Astrocyte of the cerebellum (primary cell): Measurements from ENCODE around the gene PTRHD1.
"Not testable (repeated sequence)": the region's sequence is repeated elsewhere in the genome, so short reads cannot be mapped to it uniquely, and the experiment has no call there.

ENCODE experiments used
- DNase-seq: peaks from one replicate; pipeline ENCODE4 v3.0.0-alpha.2; 2011; ENCODE audit warnings: low read depth
- H3K4me3 ChIP-seq: 2 replicates; pipeline ENCODE4 v1.5.1; 2011; ENCODE audit warnings: mild to moderate bottlenecking, low read depth, low read length, moderate library complexity
- CTCF ChIP-seq: IDR thresholded peaks from 2 replicates; pipeline ENCODE4 v1.5.1; 2012; ENCODE audit warnings: low read length, low read depth, moderate library complexity, mild to moderate bottlenecking; ENCODE audit errors: missing control alignments
- in situ Hi-C: cut with HindIII; loops from 2 replicates; pipeline ENCODE4 v1.10.0; 2017; ENCODE audit warnings: low sequenced_read_pairs

Gene PTRHD1

GRCh38 chr2:24838541-24838940 lies 45.4 kb upstream of the PTRHD1 start:
- no peak for DNase-seq
- no peak overlapping the region for H3K4me3 ChIP-seq
- no peak for TF ChIP-seq CTCF
- in situ Hi-C loops: no loop called here

DNA sequence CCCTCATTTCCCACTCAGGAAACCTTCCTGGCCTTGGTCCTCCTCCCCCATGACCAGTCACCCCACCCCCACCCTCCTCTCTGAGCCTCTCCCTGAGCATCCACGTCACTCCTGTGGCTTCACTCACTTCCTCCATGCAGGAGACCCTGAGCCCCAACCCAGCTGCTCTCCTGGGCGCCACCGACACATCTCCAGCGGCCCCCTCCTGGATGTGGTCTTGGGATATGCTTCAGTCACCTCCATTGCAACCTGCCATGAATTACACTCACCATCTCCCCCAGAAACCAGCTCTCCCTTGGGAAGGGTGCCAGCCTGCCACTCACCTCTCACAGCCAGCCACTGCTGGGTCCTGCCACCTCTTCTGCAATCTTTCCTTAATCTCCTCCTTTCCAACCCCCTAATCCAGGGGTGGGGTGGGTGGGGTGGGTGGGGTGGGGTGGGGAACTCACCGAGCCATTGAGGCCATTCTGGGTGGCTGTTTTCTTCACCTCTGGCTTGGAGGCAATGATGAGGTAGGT lies 44.9 kb upstream of the PTRHD1 start:
- in situ Hi-C loops: no loop called here
- TF ChIP-seq CTCF: no peak

GRCh38 chr2:24836706-24837105 lies 43.5 kb upstream of the PTRHD1 start:
- TF ChIP-seq CTCF: no peak
- in situ Hi-C loops: no loop called here
- no peak for DNase-seq
- H3K4me3 ChIP-seq: no peak overlapping the region

More for the DNA sequence above, 44.9 kb upstream of the PTRHD1 start:
- no peak for DNase-seq
- no peak overlapping the region for H3K4me3 ChIP-seq

DNA sequence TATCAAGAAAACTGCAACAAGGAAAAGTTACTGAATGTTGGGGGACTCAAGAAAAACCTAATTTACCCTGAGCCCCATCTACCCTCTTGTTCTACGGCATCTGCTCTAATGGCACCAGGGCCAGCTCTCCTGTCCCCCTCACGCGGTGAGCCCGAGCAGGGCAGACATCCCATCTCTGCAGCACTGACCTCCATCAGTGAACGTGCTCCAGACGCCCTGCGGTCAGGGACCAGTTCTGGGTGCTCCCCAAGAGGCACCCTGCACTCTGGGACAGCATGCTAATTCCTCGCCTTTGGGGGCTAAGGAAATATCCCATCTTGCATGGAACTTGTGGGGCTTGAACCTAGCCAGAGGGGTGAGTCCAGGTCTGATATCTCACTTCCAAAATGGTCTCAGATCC lies 43.0 kb upstream of the PTRHD1 start:
- in situ Hi-C loops: no loop called here
- DNase-seq: no peak
- TF ChIP-seq CTCF: no peak
- no peak overlapping the region for H3K4me3 ChIP-seq

DNA sequence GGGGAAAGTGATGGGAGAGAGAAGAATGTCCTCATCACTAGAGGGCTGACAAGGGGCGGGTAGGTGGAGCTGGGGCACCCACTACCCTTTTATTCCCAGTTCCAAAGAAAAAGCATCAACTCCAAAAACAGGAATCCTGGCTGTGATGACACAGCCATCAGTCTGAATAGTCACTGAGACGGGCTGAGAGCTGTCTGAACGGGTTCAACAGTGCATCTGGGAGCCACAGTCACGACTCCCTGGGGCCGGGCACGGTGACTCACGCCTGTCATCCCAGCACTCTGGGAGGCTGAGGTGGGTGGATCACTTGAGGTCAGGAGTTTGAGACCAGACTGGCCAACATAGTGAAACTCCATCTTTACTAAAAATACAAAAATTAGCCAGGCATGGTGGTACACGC lies 42.2 kb upstream of the PTRHD1 start:
- DNase-seq, in situ Hi-C loops, H3K4me3 ChIP-seq: not testable (repeated sequence)

DNA sequence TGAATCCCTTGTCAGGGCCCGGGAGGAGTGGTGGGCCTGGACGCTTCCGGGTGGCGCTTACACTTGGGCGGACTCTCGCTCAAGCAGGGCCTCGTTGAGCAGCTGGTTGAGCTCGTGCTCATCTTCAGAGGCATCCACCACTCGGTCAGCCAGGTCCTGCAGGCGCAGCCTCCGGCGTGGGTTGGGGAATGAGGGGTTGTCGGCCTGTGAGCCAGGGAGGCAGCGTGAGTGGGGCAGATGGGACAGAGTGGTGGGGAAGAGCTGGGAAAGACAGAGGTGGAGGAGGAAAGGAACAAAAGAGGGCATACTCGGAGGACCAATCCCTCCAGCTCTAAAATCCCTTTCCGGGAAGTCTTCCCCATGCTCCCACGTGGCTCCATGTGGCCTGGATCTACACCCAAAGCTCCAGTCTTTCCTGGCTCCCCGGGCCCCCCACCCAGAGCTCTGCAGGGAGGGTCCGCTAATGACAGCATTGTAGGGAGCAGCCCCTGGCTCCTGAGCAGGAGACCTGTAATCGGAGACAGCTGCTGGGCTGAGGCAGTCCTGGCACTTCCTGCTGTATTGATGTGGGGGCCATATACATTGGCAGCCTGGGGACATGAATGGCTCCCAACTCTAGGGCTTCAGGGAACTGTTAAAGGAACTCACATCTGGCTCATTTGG lies 41.7 kb upstream of the PTRHD1 start:
- no peak overlapping the region for H3K4me3 ChIP-seq
- no peak for DNase-seq
- no peak for TF ChIP-seq CTCF
- in situ Hi-C loops: no loop called here

GRCh38 chr2:24833821-24834732 lies 40.9 kb upstream of the PTRHD1 start:
- TF ChIP-seq CTCF: no peak

More at GRCh38 chr2:24833821-24834732, 40.9 kb upstream of the PTRHD1 start:
- in situ Hi-C loops: no loop called here
- no peak overlapping the region for H3K4me3 ChIP-seq
- DNase-seq: no peak
